Measurements from ENCODE around the gene ALOX15. TPM values are rescaled to one million over a fixed set of nuclear protein-coding genes. Genes with fewer than 3 reads are reported as not detected.
A peak's percentile ranks its signal among the peaks of the same experiment; 100 is the strongest.

ALOX15 gene
- total and polyA plus RNA-seq, 8 donors, result 0.03 to 3.1 (median 1.2) TPM; not detected in 5

DNA sequence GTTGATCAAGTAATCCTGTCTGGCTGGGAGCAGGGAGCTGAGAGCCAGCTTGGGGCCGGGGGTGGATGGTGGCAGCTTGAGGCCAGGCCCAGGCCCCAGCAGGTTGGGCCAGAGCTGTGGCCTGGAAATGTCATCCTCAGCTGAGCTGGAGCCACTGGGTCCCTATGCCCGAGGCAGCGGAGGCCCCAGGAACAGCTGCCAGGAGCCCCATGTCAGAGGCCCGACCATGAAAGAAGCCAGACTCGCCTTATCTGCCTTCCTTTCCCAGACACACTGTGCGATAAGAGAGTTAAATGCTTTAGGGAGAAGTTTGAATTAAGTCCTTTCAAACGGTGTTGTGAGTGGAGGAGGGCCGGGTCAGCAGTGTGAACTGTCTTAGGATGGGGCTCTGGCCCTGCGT lies 53.7 kb downstream of the ALOX15 start:
- 36 to 52% (median 45%) methylated on average over 9 of the region's 9 CpGs for WGBS, 5 donors
- H3K27ac ChIP-seq, result peak overlapping the region in 3 of 5 donors; percentile 8 to 34 (median 19)
- no peaks in the 10 kb centered on the region for H3K9me3 ChIP-seq
- H3K27me3 ChIP-seq, result peaks cover 15 to 44% (median 20%) of the 10 kb centered on the region in 3 donors
- DNase-seq, result peak in 1 of 2 donors; percentile 52
- no peaks in the 10 kb centered on the region for H3K36me3 ChIP-seq
- TF ChIP-seq POLR2AphosphoS5 (IDR thresholded peaks at IDR 0.05) (no peak), EP300 (IDR thresholded peaks at IDR 0.05) (no peak), POLR2A (IDR thresholded peaks at IDR 0.05) (no peak)
- TF ChIP-seq, protein P1, sequence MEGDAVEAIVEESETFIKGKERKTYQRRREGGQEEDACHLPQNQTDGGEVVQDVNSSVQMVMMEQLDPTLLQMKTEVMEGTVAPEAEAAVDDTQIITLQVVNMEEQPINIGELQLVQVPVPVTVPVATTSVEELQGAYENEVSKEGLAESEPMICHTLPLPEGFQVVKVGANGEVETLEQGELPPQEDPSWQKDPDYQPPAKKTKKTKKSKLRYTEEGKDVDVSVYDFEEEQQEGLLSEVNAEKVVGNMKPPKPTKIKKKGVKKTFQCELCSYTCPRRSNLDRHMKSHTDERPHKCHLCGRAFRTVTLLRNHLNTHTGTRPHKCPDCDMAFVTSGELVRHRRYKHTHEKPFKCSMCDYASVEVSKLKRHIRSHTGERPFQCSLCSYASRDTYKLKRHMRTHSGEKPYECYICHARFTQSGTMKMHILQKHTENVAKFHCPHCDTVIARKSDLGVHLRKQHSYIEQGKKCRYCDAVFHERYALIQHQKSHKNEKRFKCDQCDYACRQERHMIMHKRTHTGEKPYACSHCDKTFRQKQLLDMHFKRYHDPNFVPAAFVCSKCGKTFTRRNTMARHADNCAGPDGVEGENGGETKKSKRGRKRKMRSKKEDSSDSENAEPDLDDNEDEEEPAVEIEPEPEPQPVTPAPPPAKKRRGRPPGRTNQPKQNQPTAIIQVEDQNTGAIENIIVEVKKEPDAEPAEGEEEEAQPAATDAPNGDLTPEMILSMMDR (IDR thresholded peaks at IDR 0.05), result no peak
- no peak overlapping the region for H3K4me3 ChIP-seq
- intact Hi-C loops (cut with DNase I; ENCODE audit: low total_unique reads), result no loop called here
- H3K4me1 ChIP-seq, result peaks cover 15 to 22% (median 20%) of the 10 kb centered on the region in 4 donors

DNA sequence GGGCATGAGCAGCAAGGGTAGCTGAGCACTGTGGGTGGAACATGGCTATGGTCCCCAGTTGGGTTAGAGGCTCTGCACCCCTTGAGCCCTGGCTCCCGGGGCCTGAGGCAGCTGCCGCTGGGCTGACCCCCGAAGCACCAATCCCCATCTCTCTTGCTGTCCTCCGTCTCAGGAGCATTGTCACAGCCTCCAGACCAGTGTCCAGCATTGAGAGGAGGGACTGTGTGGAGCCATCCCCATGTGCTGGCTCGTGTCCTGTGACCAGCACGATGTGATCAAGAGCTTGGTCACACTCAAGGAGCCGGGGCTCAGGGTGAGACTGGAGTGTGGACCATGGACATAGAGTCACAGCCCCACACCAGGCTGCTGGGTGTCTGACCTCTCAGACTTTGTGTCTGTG lies 54.3 kb downstream of the ALOX15 start:
- H3K4me3 ChIP-seq, result no peak overlapping the region
- no peaks in the 10 kb centered on the region for H3K9me3 ChIP-seq
- peaks cover 15 to 50% (median 20%) of the 10 kb centered on the region in 3 donors for H3K27me3 ChIP-seq
- no peak overlapping the region for H3K27ac ChIP-seq
- no peaks in the 10 kb centered on the region for H3K36me3 ChIP-seq
- peaks cover 15 to 22% (median 20%) of the 10 kb centered on the region in 4 donors for H3K4me1 ChIP-seq
- TF ChIP-seq POLR2A (IDR thresholded peaks at IDR 0.05) (no peak), EP300 (IDR thresholded peaks at IDR 0.05) (no peak), POLR2AphosphoS5 (IDR thresholded peaks at IDR 0.05) (no peak)
- TF ChIP-seq, protein P1 (IDR thresholded peaks at IDR 0.05), result no peak
- DNase-seq, result no peak
- 86 to 100% (median 95%) methylated on average over 3 to 7 of the region's 7 CpGs for WGBS, 5 donors
- intact Hi-C loops (cut with DNase I; ENCODE audit: low total_unique reads), result no loop called here

DNA sequence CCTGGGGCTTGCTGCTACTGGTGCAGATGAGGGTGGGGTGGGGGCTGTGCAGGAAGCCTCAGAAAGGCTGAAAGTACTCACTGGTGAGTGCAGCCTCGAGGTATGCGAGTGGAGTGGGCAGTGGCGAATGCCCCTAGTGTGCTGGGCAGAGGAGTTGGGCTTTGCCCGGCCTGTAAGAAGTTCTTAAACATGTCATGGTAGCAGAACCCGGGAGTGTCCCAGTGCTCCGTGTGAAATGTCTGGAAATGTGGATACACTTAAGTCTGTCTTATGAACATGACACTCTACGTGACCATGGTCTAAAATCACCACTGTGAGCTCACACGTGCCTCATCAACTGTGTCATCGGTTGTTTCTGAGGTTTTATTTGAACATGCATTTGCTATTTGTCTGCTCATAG lies 55.4 kb downstream of the ALOX15 start:
- peaks cover 15 to 22% (median 20%) of the 10 kb centered on the region in 4 donors for H3K4me1 ChIP-seq
- no peak for DNase-seq
- WGBS, 5 donors, result 83 to 91% (median 90%) methylated on average over 9 of the region's 9 CpGs

DNA sequence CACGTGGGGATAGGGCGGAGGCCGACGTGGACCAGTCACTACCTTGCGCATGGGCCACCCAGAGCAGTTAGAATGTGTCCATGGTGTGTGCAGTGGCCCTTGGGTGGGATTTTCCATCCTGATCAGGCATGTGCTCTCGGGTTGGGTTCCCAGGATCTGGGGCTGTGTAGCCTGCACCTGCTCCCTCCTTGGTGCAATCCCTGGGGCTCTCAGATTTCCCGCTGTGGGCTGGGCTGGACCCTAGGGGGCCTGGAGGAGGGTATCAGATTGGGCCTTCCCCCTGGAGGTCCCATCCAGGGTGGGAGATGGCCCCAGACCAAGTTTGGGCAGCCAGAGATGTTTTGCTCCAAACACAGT lies 55.9 kb downstream of the ALOX15 start:
- H3K36me3 ChIP-seq, result no peaks in the 10 kb centered on the region
- no peaks in the 10 kb centered on the region for H3K9me3 ChIP-seq
- H3K4me1 ChIP-seq, result peaks cover 15 to 22% (median 20%) of the 10 kb centered on the region in 4 donors
- no peak overlapping the region for H3K27ac ChIP-seq
- H3K4me3 ChIP-seq, result no peak overlapping the region
- H3K27me3 ChIP-seq, result peaks cover 15 to 55% (median 20%) of the 10 kb centered on the region in 3 donors
- intact Hi-C loops (cut with DNase I; ENCODE audit: low total_unique reads), result no loop called here
- WGBS, 5 donors, result 57 to 81% (median 70%) methylated on average over 1 to 7 of the region's 7 CpGs
- DNase-seq, result no peak
- TF ChIP-seq EP300 (IDR thresholded peaks at IDR 0.05), result no peak
- no peak for TF ChIP-seq POLR2AphosphoS5 (IDR thresholded peaks at IDR 0.05)
- TF ChIP-seq POLR2A (IDR thresholded peaks at IDR 0.05), result no peak
- TF ChIP-seq, protein P1 (IDR thresholded peaks at IDR 0.05), result no peak

More for the DNA sequence above, 55.4 kb downstream of the ALOX15 start:
- no peaks in the 10 kb centered on the region for H3K36me3 ChIP-seq
- TF ChIP-seq, protein P1 (IDR thresholded peaks at IDR 0.05), result no peak
- no peak for TF ChIP-seq POLR2A (IDR thresholded peaks at IDR 0.05)
- TF ChIP-seq POLR2AphosphoS5 (IDR thresholded peaks at IDR 0.05), result no peak
- no peak for TF ChIP-seq EP300 (IDR thresholded peaks at IDR 0.05)
- H3K27me3 ChIP-seq, result peaks cover 15 to 53% (median 20%) of the 10 kb centered on the region in 3 donors
- intact Hi-C loops (cut with DNase I; ENCODE audit: low total_unique reads), result no loop called here
- no peak overlapping the region for H3K27ac ChIP-seq
- no peak overlapping the region for H3K4me3 ChIP-seq
- no peaks in the 10 kb centered on the region for H3K9me3 ChIP-seq

All from stomach (tissue), 9 donors.